ENCODE data around the gene SLC7A10.
"Not testable (repeated sequence)": the region's sequence is repeated elsewhere in the genome, so short reads cannot be mapped to it uniquely, and the experiment has no call there.

SLC7A10 gene

DNA sequence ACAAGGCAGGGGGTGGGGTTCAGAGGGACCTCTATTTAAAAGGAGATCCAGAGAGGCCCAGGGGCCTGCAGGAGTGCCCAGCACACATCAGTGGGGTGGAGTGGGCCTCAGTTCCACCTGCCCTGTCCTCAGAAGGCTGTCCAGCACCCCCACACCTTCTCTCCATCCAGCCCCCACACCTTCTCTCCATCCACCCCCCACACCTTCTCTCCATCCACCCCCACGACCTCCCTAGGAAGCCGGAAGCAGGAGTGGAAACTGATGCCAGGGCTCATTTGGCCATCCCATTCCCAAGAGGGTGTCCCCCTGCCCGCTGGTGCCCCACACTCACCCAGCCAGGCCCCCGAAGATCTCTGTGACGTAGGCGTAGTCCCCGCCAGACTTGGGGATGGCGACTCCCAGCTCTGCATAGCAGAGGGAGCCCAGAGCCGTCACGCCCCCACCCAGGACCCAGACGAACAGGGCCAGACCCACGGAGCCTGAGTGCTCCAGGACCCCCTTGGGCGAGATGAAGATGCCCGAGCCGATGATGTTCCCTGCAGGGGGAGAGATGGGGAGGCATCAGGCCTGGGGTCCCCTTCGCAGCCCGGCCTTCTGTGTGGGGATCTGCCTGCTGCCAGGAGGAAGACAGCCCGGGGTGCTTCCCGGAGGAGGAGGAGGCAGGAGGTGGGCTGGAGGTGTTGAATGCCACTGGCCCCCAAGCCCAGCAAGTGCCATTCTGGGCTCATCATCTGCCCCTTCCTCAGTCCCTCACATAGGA is 10.0 kb downstream of the SLC7A10 start:
- DNase-seq (ENCODE audit: low spot score): no peak

DNA sequence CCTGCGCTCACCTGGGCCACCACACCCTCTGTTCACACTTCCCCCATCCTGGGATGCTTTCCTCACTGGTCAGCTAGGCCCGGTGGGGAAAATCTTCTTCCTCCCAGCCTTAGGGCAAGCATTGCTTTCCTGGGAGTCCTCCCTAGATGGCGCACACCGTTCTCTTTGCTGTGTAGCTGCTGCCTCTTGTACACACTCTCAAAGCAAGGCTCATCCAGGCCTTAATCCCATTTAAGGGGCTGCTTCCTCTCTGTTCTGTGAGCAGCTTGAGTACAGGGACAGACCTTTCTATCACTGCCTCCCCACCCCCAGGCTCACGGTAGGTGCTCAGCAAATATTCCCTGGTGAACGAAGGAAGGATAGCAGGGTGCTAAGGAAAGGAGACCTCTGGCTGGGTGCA is 11.1 kb downstream of the SLC7A10 start:
- no peak for DNase-seq (ENCODE audit: low spot score)

DNA sequence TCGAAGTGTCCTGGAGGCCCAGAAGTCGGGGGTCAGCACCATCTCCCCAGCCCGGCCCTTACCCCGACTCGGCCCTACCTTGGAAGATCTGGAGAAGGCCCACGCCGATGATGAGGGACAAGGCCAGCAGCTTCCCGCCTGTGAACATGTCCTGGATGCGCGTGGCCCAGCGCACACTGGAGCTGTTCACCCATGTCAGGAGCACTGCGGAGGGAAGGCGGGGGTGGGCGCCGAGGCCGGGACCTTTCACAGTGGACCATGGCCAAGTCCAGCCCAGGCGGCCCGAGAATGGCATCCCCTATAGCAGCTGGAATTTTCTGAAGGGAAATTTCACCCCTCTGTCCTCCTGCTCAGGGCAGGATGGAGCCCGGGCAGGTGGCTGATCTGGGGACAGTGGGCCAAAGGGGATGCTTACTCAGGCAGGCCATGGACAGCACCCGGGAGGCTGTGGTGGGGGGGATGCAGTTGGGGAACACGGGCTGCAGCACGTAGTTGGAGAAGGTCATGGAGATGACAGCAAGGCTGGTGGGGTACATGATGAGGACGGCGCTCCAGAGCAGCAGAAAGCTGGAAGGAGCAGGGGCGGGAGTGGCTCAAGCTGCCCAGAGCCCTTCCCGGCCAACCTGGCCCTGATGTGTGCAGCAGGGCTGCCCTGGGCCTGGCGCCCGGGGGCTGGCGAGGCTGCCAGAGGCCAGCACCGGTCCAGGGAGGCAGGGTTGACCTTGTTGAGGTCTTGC is 13.0 kb downstream of the SLC7A10 start:
- DNase-seq (ENCODE audit: low spot score): no peak

DNA sequence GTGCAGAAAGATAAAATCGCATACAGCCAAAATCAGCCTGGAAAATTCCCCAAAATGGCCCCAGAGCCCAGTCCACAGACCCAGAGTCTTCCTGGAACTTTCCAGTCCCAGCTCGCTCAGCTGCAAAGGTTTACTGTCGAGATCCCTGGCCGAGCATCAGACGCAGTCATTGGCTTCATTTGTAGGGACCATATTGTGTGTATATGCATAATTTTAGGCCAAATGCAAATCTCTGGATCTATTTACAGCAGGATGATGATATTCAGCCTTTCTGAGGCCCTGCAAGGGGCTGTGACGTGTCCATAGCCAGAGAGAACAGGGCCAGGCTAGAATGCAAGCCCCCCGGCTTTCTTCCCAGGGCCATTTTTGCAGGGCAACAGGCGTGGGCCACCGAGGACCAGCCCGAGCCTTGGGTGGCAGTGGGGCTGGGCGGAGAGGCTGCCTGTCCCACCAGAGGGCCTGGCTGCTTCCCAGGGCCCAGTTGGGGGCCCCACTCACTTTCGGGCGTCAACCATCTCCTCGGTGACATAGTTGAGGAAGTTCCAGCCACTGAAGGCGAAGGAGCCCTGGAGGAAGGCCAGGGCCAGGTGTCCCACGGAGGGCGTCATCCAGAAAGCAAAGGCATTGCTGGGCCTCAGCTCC is 13.7 kb downstream of the SLC7A10 start:
- DNase-seq (ENCODE audit: low spot score): peak; percentile 84

DNA sequence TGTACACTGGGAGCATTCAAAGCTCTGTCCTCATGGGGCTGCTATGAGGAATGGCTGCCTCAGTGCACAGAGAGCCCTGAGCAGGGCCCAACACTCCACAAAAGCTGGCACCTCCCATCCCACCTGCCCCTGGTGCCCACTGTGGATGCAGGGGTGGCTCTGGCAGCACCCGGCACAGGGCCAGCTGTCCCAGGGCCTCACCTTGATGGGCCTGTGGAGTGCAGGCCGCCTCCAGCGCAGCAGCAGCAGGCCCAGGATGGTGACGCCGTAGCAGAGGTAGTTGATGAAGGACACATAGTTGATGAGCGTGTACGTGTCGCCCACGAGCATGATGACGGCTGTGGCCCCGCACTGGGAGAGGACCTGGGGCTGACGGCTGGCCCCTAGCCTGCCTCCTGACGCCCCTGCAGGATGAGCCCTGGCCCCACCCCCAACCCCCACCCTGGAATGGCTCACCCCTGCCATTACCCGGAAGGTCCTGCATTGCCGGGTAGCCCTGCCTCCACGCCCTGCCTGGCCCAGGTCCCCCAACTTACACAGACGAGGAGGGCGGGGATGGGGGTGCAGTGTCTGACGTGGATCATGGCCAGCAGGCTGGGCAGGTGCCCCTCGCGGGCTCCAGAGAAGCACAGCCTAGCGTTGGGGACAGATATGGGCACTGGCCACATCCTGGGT is 15.2 kb downstream of the SLC7A10 start:
- DNase-seq (ENCODE audit: low spot score): no peak

DNA sequence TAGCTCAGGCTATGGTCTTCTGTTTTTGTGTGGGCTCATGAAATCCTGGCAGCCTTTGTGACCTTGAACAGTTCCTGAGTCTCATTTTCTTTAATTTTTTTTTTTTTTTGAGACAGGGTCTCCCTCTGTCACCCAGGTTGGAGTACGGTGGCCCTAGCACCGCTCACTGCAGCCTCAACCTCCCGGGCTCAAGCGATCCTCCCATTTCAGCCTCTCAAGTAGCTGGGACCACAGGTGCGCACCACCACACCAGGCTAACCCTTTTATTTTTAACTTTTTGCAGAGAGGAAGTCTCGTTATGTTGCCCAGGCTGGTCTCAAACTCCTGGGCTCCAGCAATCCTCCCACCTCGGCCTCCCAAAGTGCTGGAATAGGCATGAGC is 15.8 kb downstream of the SLC7A10 start:
- not testable (repeated sequence) for DNase-seq (ENCODE audit: low spot score)

DNA sequence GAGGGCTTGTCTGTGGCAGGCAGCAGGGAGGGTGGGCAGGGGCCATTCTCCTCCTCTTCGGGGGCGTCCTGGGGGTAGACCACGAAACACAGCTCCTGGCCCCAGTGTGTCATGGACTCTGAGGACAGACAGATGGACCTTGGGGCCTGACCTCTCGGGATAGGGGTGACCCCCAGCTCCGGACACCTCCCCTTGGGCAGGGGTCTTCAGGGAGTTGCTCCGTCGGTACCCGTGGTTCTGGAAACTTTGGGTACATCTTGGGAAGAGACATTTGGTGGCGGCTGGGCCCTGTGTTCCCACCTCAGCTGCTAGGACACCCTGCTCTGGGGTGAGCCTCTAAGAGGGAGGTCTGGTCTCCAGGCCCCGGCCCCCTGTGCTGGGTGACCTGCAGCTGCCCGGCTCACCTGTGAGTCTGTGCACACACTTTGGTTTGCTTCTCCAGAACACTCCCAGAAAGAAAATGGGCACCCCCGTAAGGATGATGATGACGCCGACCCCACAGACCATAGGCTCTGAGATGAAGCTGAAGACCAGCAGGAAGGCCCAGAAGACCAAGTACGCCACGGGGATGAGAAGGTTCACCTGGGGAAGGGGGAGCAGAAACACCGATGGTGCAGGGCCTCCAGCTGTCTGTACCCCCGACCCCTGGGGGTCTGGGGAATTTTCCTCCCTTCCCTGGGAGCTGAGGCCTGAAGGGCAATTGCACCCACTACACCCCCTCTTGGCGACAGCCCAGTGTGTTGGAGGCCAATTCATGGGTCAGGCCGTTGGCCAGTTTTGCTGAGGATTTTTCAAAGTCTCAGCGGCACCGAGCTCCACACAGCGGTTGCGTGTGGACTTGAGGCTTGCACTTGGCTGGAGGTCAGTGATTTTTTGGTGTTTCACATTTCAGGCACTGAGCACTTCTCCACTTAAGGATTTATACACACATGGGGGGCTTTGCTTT is 16.5 kb downstream of the SLC7A10 start:
- DNase-seq (ENCODE audit: low spot score): no peak

DNA sequence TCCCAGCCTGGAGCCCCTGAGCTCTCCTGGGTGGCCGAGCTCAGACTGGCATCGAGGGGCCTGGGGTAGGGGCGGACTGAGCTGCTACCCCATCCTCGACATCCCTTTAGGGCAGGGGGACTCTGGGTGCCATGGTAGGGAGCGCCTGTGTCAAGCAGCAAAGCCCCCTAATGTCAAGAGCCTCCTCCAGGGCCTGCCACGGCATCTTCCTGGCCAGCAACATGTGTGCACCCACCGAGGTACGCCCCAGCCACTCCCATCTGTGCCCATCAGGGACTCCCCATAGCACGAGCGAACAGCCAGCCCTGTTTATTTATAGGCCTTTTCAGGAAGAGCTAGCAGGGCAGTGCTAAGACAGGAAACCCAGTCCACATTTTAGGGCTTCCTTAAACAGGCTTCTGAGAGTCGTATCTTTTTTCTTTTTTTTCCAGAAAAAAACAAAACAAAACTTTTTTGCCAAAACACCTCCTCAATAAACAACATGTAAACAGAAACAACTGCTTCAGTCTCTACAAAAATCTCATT is 17.2 kb downstream of the SLC7A10 start:
- DNase-seq (ENCODE audit: low spot score): no peak

DNA sequence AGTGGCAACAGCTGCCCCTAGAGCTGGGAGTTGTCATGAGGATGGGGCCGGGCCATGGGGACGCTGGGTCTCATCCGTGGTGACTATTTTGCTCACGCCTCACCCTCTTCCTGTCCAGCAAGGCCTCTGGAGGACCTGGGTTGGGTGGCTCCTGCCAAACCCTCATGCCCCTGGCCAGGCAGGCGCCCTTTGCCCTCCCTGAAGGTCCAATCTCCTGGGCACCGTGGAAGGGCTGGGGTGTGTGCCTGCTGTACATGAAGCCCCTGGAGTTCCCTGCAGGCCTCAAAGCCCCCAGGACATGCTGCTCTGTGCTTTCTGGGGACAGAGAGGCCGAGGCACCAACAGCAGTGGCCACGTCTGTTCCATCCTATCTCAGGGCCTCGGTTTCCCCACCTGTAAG is 17.7 kb downstream of the SLC7A10 start:
- no peak for DNase-seq (ENCODE audit: low spot score)

DNA sequence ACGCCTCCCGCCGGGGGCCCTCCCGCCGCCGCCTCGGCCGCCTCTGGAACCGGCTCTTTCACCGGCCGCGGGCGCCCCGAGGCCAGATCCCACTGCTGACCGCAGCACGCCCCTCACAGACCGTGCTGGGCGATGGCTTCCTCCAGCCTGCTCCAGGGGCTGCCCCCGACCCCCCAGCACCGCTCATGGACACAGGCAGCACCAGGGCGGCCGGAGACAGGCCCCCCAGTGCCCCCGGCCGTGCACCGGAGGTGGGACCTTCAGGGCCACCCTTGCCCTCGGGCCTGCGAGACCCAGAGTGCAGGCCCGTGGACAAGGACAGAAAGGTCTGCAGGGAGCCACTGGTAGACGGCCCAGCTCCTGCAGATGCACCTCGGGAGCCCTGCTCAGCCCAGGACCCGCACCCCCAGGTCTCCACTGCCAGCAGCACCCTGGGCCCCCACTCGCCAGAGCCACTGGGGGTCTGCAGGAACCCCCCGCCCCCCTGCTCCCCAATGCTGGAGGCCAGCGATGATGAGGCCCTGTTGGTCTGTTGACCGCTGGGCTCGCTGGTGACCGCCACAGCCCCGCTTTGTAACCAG is 18.5 kb downstream of the SLC7A10 start:
- peak; percentile 60 for DNase-seq (ENCODE audit: low spot score)

DNA sequence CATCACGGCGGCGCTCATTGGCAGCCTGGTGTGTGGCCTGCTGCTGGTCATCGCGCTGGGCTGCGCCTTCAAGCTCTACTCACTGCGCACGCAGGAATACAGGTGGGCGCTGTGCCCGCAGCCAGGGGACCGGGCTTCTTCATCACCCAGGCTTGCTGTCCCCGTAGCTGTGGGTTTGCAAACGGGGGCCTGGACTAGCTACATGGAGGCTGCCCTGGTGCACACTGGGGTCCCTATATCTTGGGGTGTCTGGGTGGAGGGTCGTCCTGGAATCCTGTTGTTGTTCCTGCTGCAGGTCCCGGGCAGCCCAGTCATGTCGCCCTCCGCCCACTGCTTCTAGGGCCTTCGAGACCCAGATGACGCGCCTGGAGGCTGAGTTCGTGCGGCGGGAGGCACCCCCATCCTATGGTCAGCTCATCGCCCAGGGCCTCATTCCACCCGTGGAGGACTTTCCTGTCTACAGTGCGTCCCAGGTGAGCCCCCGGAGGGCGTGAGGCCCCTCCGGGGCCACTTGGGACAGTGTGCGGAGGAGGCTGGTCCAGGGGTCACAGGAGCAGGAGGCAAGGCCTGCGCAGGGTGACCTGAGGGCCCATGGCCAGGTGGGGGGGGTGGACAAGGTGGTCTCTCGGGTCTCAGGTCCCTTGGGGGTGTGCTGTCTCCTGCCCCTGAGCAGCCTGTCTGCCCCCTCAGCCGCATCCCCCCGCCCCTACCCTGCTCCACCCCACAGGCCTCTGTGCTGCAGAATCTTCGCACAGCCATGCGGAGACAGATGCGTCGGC is 19.2 kb downstream of the SLC7A10 start:
- no peak for DNase-seq (ENCODE audit: low spot score)

DNA sequence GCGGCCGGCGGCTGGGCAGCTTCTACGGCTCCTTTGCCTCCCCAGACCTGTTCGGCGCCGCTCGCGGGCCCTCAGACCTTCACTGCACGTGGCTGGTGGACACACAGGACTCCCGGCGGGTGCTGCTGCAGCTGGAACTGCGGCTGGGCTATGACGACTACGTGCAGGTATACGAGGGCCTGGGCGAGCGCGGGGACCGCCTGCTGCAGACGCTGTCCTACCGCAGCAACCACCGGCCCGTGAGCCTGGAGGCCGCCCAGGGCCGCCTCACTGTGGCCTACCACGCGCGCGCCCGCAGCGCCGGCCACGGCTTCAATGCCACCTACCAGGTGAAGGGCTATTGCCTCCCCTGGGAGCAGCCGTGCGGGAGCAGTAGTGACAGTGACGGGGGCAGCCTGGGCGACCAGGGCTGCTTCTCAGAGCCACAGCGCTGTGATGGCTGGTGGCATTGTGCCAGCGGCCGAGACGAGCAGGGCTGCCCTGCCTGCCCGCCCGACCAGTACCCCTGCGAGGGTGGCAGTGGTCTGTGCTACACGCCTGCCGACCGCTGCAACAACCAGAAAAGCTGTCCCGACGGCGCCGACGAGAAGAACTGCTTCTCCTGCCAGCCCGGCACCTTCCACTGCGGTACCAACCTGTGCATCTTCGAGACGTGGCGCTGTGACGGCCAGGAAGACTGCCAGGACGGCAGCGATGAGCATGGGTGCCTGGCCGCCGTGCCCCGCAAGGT is 20.0 kb downstream of the SLC7A10 start:
- no peak for DNase-seq (ENCODE audit: low spot score)

DNA sequence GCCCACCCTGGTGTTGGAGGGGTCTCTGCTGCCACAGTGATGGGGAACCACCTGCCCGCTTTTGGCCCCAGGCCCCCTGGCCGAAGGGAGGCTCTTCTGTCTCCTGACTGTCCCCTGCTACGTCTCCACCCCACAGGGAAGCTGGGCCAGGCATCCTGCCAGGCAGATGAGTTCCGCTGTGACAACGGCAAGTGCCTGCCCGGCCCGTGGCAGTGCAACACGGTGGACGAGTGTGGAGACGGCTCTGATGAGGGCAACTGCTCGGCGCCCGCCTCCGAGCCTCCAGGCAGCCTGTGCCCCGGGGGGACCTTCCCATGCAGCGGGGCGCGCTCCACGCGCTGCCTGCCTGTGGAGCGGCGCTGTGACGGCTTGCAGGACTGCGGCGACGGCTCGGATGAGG is 20.5 kb downstream of the SLC7A10 start:
- no peak for DNase-seq (ENCODE audit: low spot score)

DNA sequence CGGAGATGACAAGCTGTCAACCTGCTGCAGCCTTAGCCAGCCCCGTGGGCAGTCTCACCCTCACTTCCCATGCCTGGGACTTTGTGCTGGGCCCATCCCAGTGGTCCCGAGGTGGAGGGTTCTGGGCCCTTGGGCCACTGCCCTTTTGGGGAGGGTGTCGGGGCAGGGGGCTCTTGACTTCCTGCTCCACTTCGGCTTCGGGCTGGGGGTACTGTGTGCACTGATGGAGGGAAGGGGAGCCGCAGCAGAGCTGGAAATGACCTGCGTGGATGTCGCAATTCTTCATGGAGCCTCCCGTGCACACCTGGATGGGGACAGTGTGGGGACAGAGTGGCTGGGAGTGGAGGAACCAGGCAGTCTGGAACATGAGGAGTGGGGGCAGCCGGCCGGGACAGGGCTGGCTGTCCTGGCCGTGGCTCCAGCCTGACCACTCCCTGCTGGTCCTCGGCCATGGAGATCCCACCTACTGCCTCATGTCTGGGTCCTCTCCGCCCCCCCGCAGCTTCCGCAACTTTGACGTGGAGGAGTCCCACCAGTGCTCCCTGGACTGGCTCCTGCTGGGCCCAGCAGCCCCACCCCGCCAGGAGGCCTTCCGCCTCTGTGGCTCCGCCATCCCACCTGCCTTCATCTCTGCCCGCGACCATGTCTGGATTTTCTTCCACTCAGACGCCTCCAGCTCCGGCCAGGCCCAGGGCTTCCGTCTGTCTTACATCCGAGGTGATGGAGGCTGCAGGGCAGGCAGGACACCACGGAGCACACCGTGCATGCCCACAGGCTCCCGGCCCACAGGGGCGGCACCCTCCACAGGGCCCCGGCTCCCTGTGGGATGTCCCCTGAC is 21.3 kb downstream of the SLC7A10 start:
- DNase-seq (ENCODE audit: low spot score): no peak

DNA sequence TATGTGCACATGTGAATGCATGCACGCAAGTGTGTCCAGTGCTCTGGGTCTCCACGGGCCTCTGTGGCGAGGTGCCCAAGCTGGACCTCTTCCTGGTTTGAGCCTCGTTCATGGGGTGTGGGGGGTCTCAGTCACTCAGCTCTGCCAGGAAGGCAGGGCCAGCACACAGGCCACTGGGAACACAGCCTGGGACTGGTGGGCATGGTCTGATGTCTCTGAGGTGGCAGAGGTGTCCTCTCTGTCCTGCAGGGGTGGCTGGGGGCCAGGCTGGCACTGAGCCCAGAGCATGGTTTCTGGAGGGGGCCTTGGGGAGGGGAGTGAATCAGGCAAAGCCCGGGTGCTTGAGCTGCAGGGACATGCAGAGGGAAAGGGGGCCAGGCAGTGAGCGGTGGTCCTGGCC is 22.1 kb downstream of the SLC7A10 start:
- DNase-seq (ENCODE audit: low spot score): no peak

DNA sequence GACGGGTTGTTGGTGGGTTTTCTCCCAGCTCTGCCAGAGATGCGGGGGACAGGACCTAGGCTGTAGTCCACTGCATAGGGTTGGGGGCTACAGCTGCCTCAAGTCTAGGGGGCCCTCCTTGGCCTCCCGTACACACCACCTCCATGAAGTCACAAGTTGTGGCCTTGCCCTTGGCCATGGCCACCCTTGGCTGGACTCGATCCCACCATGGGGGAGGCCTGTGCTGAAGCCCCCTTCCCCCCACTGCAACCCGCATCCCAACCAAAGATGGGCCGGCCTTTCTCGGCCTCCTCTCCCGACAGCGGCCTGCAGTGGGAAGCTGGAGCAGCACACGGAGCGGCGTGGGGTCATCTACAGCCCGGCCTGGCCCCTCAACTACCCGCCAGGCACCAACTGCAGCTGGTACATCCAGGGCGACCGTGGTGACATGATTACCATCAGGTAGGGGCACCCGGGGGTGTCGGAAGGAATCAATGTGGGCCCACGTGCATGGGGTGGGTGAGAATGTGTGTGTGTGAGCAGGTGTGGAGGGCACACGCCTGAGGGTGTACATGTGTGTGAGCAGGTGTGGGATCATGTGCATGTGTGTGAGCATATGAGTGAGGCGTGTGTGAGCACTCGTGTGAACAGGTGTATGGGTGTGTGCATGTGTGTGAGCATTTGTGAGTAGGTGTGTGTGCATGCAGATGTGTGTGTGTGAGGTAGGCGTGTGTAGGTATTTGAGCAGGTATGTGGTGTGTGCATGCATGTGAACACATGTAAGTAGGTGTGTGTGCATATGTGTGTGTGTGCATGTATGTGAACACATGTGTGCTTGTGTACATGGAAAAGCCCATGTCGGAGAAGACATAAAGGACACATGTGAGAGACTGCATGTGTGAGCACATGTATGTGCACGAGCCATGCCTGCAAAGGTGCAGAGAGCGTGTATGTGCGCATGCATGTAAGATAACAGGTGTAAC is 22.8 kb downstream of the SLC7A10 start:
- DNase-seq (ENCODE audit: low spot score): no peak

DNA sequence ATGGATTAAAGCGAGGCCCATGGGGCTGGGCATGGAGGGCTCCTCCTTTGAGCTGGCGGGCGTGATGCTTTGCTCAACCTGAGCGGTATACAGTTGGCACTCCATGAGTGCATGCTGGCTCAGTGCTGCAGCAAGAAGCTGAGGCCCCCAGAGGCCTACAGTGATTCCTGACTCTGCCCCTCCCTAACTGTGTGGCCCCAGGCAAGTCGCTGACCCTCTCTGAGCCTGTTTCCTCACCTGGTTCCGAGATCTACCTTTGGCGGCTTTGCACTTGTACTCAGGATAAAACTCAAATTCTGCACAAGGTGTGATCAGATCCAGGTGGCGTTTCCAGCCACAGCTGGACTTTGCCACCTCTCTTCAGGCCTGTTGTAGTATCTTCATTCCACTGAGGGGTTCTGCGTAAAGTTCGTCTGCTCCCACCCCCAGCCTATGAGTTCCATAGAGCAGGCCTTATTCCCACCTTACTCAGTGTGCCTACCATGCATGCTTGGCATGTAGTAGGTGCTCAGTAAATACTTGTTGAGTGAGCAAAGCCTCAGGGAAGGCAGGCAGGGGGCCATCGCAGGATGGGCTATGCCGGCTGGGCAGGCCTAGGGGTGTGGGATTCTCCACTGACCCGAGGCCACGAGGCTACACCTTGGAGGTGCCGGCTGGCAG is 23.6 kb downstream of the SLC7A10 start:
- no peak for DNase-seq (ENCODE audit: low spot score)
